ENCODE data around the gene PDZRN4.

DNA sequence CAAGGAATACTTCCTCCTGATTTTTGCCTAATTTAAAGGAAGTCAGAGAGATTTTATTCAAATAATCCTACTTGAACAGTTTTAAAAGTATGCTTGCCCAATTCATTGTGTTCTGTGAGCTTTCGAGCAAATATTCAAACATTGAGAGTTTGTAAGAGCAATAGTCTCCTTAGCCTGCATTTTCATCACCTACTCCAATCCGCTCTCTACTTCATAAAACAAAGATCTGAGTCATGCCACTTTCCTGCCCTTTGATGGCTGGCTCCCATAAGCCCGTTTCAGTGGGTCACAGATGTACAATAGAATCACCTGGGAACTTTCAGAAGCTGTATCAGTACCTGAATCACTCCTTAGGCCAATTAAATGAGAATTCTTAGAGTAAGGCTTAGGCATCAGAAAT is 319.2 kb downstream of the PDZRN4 start:
- TF ChIP-seq EP300 (IDR thresholded peaks at IDR 0.05), result peak in 1 of 4 donors; percentile 24
- no peak for TF ChIP-seq POLR2AphosphoS5 (IDR thresholded peaks at IDR 0.05)
- TF ChIP-seq, protein P1, sequence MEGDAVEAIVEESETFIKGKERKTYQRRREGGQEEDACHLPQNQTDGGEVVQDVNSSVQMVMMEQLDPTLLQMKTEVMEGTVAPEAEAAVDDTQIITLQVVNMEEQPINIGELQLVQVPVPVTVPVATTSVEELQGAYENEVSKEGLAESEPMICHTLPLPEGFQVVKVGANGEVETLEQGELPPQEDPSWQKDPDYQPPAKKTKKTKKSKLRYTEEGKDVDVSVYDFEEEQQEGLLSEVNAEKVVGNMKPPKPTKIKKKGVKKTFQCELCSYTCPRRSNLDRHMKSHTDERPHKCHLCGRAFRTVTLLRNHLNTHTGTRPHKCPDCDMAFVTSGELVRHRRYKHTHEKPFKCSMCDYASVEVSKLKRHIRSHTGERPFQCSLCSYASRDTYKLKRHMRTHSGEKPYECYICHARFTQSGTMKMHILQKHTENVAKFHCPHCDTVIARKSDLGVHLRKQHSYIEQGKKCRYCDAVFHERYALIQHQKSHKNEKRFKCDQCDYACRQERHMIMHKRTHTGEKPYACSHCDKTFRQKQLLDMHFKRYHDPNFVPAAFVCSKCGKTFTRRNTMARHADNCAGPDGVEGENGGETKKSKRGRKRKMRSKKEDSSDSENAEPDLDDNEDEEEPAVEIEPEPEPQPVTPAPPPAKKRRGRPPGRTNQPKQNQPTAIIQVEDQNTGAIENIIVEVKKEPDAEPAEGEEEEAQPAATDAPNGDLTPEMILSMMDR (IDR thresholded peaks at IDR 0.05), result no peak
- TF ChIP-seq POLR2A (IDR thresholded peaks at IDR 0.05), result no peak
